Activated naive CD8-positive, alpha-beta T cell treated with anti-CD3 and anti-CD28 coated beads for 36 hours (primary cell): ENCODE data around the gene SMARCC2. TPM values are rescaled to one million over a fixed set of nuclear protein-coding genes. Genes with fewer than 3 reads are reported as not detected.
"Not testable (repeated sequence)": the region's sequence is repeated elsewhere in the genome, so short reads cannot be mapped to it uniquely, and the experiment has no call there.

Experiments
- DNase-seq: peaks from one replicate; pipeline ENCODE4 v3.0.0; 2021
- H3K27ac Mint-ChIP-seq: one replicate; pipeline ENCODE4 v1.8.0; 2022; ENCODE audit warnings: mild to moderate bottlenecking, moderate library complexity, mixed read lengths
- H3K27me3 Mint-ChIP-seq: one replicate; pipeline ENCODE4 v1.8.0; 2022; ENCODE audit warnings: mild to moderate bottlenecking, mixed read lengths
- H3K36me3 Mint-ChIP-seq: one replicate; pipeline ENCODE4 v1.8.0; 2021; ENCODE audit warnings: mild to moderate bottlenecking, mixed read lengths
- H3K4me1 Mint-ChIP-seq: one replicate; pipeline ENCODE4 v1.8.0; 2021; ENCODE audit warnings: mixed read lengths
- H3K4me3 Mint-ChIP-seq: one replicate; pipeline ENCODE4 v1.8.0; 2022; ENCODE audit warnings: mild to moderate bottlenecking, moderate library complexity, mixed read lengths
- H3K9me3 Mint-ChIP-seq: one replicate; pipeline ENCODE4 v1.8.0; 2022; ENCODE audit warnings: mixed read lengths
- total RNA-seq, 2 experiments: library from RNA; stranded (reverse); gene quantifications; one replicate each; pipeline ENCODE4 v1.2.3, GENCODE V29; 2021

SMARCC2 gene
- total RNA-seq, 2 experiments from 2014 or later, result 78.5 to 92.6 TPM

DNA sequence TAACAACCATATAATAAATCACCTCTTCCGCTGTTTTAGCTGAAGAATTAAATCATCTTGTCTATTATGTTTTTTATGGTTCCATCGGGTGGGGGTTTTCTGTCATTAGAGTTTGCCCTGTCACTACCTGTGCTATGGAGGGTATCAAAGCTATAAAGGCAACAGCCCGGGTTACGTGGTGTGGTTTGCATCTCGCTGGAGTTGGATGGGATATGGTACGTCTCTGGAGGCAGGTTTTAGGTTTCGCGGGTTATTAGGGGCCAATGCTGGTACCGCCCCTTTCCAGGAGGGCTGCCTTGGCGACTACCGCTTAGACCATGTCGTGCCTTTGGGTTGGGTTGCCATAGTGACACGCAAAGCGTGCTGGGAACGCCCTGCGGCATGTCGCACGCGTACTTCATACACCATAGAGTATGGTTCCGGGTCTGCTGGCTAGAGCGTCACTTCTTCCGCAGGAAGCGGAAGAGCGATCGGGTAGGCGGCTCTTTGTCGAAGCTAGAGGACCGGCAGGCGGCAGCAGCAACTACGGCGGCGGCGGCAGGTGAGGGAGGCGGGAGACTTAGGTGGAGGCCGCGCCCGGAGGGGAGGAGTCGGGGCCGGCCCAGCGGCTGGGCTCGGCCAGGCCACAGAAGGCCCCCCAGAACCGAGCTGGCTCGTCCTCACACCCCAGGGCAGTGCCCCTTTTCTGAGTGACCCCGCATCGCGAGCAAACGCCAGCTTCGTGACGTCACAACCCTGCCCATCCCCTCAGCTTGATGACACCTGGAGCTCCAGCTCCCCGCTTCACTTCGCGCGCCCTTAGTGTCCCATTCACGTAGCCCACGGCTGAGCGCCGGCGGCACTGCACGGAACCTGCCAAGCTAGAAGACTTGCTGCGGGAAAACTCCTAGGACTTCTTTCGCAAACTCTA lies 71.2 kb downstream of the SMARCC2 start, which contains the start of gene ZC3H10:
Gene ZC3H10, plus strand, starts transcription at position 489 of the 910 bp plus-strand sequence. CDS start 2,297 bp downstream, outside the sequence.
- Mint-ChIP-seq H3K27ac (peak within 1 kb of the TSS; percentile 100), H3K4me1 (peaks cover 40% of the 10 kb centered on the region), H3K4me3 (peak within 1 kb of the TSS; percentile 92), H3K36me3 (peaks cover 57% of the 10 kb centered on the region), H3K27me3 (peaks cover 14% of the 10 kb centered on the region), H3K9me3 (no peaks in the 10 kb centered on the region)
- peak; percentile 98 for DNase-seq

DNA sequence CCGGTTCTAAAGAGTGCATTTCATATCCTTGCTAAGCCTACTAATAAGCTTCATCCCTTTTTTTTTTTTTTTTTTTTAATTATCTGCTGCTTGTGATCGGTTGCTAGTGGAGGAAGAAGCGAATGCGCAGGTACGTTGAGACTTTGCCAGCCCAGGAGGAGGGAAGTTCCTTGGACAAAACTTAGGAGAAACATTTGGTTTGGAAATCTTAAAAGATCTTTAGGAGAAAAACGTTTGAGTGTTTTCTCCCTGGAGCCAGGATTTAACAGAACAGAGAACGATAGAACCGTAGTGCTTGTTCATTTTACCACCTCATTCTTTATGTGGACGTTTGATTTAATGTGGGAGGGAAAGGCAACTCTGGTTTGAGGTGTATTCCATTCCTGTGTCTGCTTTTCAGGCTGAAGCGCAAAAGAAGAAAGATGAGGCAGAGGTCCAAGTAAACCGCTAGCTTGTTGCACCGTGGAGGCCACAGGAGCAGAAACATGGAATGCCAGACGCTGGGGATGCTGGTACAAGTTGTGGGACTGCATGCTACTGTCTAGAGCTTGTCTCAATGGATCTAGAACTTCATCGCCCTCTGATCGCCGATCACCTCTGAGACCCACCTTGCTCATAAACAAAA lies 72.1 kb downstream of the SMARCC2 start:
- peaks cover 40% of the 10 kb centered on the region for H3K4me1 Mint-ChIP-seq
- peaks cover 63% of the 10 kb centered on the region for H3K36me3 Mint-ChIP-seq
- not testable (repeated sequence) for H3K9me3 Mint-ChIP-seq, DNase-seq
- H3K27me3 Mint-ChIP-seq, result peaks cover 14% of the 10 kb centered on the region
- H3K4me3 Mint-ChIP-seq, result peak overlapping the region; percentile 92
- H3K27ac Mint-ChIP-seq, result peak overlapping the region; percentile 100

DNA sequence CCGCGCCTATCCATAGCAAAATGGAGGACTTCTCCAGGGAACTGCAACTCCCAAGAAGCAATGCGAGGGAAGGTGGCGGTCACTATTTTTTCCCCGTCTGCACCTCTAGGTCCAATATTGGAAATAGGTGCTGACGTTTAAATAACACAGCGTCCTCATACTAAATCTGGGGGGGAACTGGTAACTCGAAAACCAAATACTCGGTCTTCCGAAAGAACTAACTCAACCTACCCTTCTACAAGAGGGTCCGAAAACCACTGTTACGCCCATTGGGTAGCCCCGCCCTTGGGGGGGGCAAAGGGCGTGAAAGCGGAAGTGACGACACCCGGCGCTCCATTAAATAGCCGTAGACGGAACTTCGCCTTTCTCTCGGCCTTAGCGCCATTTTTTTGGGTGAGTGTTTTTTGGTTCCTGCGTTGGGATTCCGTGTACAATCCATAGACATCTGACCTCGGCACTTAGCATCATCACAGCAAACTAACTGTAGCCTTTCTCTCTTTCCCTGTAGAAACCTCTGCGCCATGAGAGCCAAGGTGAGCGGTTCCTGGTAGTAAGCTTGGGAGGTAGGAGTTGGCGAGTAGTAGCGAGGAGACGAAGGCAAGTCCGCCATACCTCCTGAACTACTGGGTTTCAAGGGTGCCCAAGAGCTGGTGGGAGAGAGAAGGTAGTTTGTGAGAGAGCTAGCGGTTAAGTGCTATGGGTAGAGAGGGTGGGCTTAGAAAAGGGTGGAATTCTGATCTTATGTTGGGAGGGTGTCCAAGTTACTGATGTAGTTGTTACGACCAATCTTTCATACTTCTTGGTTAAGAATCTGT lies 72.8 kb downstream of the SMARCC2 start, which contains the start of gene RPL41:
Gene RPL41, plus strand, starts transcription at position 367 of the 815 bp plus-strand sequence.
- DNase-seq, result peak; percentile 90
- Mint-ChIP-seq H3K9me3 (no peaks in the 10 kb centered on the region), H3K4me3 (peak within 1 kb of the TSS; percentile 92), H3K27me3 (peaks cover 14% of the 10 kb centered on the region), H3K27ac (peak within 1 kb of the TSS; percentile 100), H3K4me1 (peaks cover 38% of the 10 kb centered on the region), H3K36me3 (peaks cover 63% of the 10 kb centered on the region)

DNA sequence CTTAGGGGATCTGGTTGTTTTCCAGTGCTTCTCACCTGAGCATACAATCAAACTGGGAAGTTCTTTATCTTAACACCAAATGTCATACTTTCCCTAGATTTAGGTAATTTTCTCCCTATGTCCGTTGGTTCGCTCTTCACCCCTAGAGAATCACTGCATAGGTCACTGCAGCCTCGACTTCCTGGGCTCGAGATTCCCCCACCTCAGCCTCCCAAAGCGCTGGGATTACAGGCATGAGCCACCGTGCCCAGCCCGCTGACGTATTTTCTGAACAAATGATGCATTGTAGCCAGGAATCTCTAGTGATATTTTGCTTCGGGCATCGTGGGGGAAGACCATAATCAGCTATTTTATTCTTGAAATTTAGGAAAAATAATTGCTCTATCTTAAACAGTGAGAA lies 74.0 kb downstream of the SMARCC2 start:
- Mint-ChIP-seq H3K9me3 (no peaks in the 10 kb centered on the region), H3K27me3 (peaks cover 14% of the 10 kb centered on the region), H3K4me3 (peak overlapping the region; percentile 92), H3K36me3 (peaks cover 65% of the 10 kb centered on the region), H3K4me1 (peaks cover 35% of the 10 kb centered on the region), H3K27ac (peak overlapping the region; percentile 100)
- DNase-seq, result no peak

DNA sequence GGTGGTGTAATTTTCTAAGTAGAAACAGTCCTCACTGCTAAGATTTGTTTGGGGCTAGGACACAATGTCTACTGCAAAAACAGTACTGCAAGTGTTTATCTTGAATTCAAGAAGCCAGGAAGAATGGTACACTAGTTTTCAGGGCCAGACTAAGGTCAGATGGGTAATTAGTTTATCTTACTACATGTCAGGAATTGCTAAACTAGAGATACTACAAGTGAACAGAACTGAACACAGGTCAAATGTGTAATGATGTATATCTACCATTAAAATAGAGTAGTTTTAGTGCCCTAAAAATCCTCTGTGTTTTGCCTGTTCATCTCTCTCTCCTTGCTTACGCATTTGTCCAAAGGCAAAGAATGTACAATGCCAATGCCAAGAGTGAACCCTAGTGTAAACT lies 75.2 kb downstream of the SMARCC2 start:
- no peak for DNase-seq
- H3K9me3 Mint-ChIP-seq, result no peaks in the 10 kb centered on the region
- peak overlapping the region; percentile 40 for H3K27ac Mint-ChIP-seq
- peaks cover 67% of the 10 kb centered on the region for H3K36me3 Mint-ChIP-seq
- H3K4me3 Mint-ChIP-seq, result no peak overlapping the region
- peaks cover 24% of the 10 kb centered on the region for H3K4me1 Mint-ChIP-seq
- peaks cover 14% of the 10 kb centered on the region for H3K27me3 Mint-ChIP-seq

Other genes starting within 250 kb of the SMARCC2 start
- under 1 TPM; 0.25 to 0.28 TPM for gene PMEL, start 223.4 kb downstream of the SMARCC2 start, total RNA-seq
- gene CDK2, start 222.7 kb downstream of the SMARCC2 start, total RNA-seq, result 100 to 1,000 TPM; 111 to 120 TPM
- 10 to 100 TPM; 24.5 to 25.3 TPM for gene RAB5B, start 215.4 kb downstream of the SMARCC2 start, total RNA-seq
- 1 to 10 TPM; 4.6 to 4.9 TPM for gene SUOX, start 192.2 kb downstream of the SMARCC2 start, total RNA-seq
- gene IKZF4, start 168.4 kb downstream of the SMARCC2 start, total RNA-seq, result 10 to 100 TPM; 22.5 to 22.9 TPM
- 10 to 100 TPM; 45.1 to 47.7 TPM for gene RPS26, start 147.6 kb downstream of the SMARCC2 start, total RNA-seq
- gene ERBB3, start 109.3 kb downstream of the SMARCC2 start, total RNA-seq, result under 1 TPM; 0.82 to 0.97 TPM
- gene PA2G4, start 84.9 kb downstream of the SMARCC2 start, total RNA-seq, result 100 to 1,000 TPM; 552 to 588 TPM
- 1,000 to 10,000 TPM; 5,444 to 5,630 TPM for gene RPL41, start 72.8 kb downstream of the SMARCC2 start, total RNA-seq
- gene ZC3H10, start 71.2 kb downstream of the SMARCC2 start, total RNA-seq, result 1 to 10 TPM; 6.9 to 7.2 TPM
- 100 to 1,000 TPM; 153 to 155 TPM for gene ESYT1, start 61.2 kb downstream of the SMARCC2 start, total RNA-seq
- 10 to 100 TPM; 67.9 to 76.2 TPM for gene MYL6B, start 36.9 kb downstream of the SMARCC2 start, total RNA-seq
- gene MYL6, start 31.1 kb downstream of the SMARCC2 start, total RNA-seq, result 100 to 1,000 TPM; 751 to 777 TPM
- gene RNF41, start 32.4 kb upstream of the SMARCC2 start, total RNA-seq, result 10 to 100 TPM; 26.4 to 31.2 TPM
- 10 to 100 TPM; 81.2 to 84.5 TPM for gene NABP2, start 34.9 kb upstream of the SMARCC2 start, total RNA-seq
- under 1 TPM; 0.44 to 0.49 TPM for gene SLC39A5, start 40.6 kb upstream of the SMARCC2 start, total RNA-seq
- gene ANKRD52, start 68.9 kb upstream of the SMARCC2 start, total RNA-seq, result 10 to 100 TPM; 41.9 to 47.0 TPM
- gene COQ10A, start 77.5 kb upstream of the SMARCC2 start, total RNA-seq, result 10 to 100 TPM in 1 of 2 experiments, 1 to 10 TPM in 1; 9.5 to 10.6 TPM
- gene CS, start 110.8 kb upstream of the SMARCC2 start, total RNA-seq, result 100 to 1,000 TPM; 288 to 311 TPM
- gene CNPY2, start 126.5 kb upstream of the SMARCC2 start, total RNA-seq, result 100 to 1,000 TPM; 133 to 142 TPM
- gene PAN2, start 144.5 kb upstream of the SMARCC2 start, total RNA-seq, result 10 to 100 TPM; 32.3 to 34.5 TPM
- 10 to 100 TPM; 20.9 to 22.9 TPM for gene IL23A, start 149.4 kb upstream of the SMARCC2 start, total RNA-seq
- 100 to 1,000 TPM; 101 to 102 TPM for gene STAT2, start 170.6 kb upstream of the SMARCC2 start, total RNA-seq
- not detected for gene APOF, start 173.4 kb upstream of the SMARCC2 start, total RNA-seq